ENCODE results near the gene ANKRD33. TPM values are rescaled to one million over a fixed set of nuclear protein-coding genes. Genes with fewer than 3 reads are reported as not detected.

ANKRD33 gene
- total RNA-seq, 2 donors from 2014 or later: 0.46 TPM; not detected in 1

DNA sequence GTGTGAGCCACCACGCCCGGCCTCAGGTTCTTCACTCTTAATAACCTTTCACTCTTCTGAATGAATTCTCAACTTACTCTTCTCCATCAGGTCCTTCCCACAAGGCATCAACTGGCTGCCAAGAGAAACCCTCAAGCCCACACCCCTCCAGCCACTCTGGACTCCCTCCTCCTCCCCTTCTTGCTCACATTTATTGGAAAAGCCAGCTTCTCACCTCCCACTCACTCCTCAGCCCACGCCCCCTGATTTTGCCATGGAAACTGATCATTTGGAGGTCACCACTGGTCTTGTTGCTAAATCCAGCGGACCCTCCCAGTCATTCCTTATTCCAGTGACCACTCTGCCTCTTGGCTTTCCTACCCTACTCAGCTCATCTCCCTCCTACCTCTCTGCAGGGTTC, 46.2 kb downstream of the ANKRD33 start:
- no peaks in the 10 kb centered on the region for H3K9me3 Mint-ChIP-seq
- no peaks in the 10 kb centered on the region for H3K36me3 Mint-ChIP-seq (ENCODE audit: low read depth)
- Histone ChIP-seq H3K4me3 (ENCODE audit: low read length) (no peak overlapping the region), H3K27me3 (ENCODE audit: control insufficient read depth, insufficient read depth, low read length, poor library complexity, severe bottlenecking) (no peaks in the 10 kb centered on the region), H3K9me3 (ENCODE audit: control insufficient read depth, low read length) (no peaks in the 10 kb centered on the region), H3K9ac (ENCODE audit: extremely low read depth, low read length, poor library complexity, severe bottlenecking) (no peak overlapping the region), H3K27ac (ENCODE audit: low read depth, low read length) (no peak overlapping the region), H3K4me1 (ENCODE audit: control insufficient read depth, insufficient read depth, low read length) (no peaks in the 10 kb centered on the region), H3K36me3 (ENCODE audit: control insufficient read depth, insufficient read depth, low read length) (no peaks in the 10 kb centered on the region)
- H3K27me3 Mint-ChIP-seq (ENCODE audit: insufficient read depth): peaks cover 12% of the 10 kb centered on the region
- DNase-seq: peak; percentile 36
- TF ChIP-seq CTCF (conservative IDR thresholded peaks at IDR 0.05): no peak
- no peak overlapping the region for H3K4me3 Mint-ChIP-seq
- peaks cover 2% of the 10 kb centered on the region for H3K4me1 Mint-ChIP-seq
- 92 to 93% methylated on average over 4 of the region's 4 CpGs for WGBS, 2 experiments (ENCODE audit: insufficient coverage in 1 of 2, insufficient read length in 1 of 2)
- H3K27ac Mint-ChIP-seq: no peak overlapping the region

- no peak overlapping the region for H3K9ac ChIP-seq (ENCODE audit: extremely low read depth, low read length, poor library complexity, severe bottlenecking)
- Mint-ChIP-seq H3K36me3 (ENCODE audit: low read depth) (no peaks in the 10 kb centered on the region), H3K27me3 (ENCODE audit: insufficient read depth) (peaks cover 11% of the 10 kb centered on the region), H3K4me3 (no peak overlapping the region), H3K9me3 (no peaks in the 10 kb centered on the region), H3K27ac (no peak overlapping the region), H3K4me1 (no peaks in the 10 kb centered on the region)
- H3K27me3 ChIP-seq (ENCODE audit: control insufficient read depth, insufficient read depth, low read length, poor library complexity, severe bottlenecking): no peaks in the 10 kb centered on the region
- no peak overlapping the region for H3K4me3 ChIP-seq (ENCODE audit: low read length)
- no peaks in the 10 kb centered on the region for H3K4me1 ChIP-seq (ENCODE audit: control insufficient read depth, insufficient read depth, low read length)
- no peaks in the 10 kb centered on the region for H3K36me3 ChIP-seq (ENCODE audit: control insufficient read depth, insufficient read depth, low read length)
- no peak overlapping the region for H3K27ac ChIP-seq (ENCODE audit: low read depth, low read length)
- H3K9me3 ChIP-seq (ENCODE audit: control insufficient read depth, low read length): no peaks in the 10 kb centered on the region
- WGBS, 2 experiments (ENCODE audit: insufficient coverage in 1 of 2, insufficient read length in 1 of 2): 82 to 86% methylated on average over 1 to 2 of the region's 2 CpGs
- no peak for TF ChIP-seq CTCF (conservative IDR thresholded peaks at IDR 0.05)
- peak; percentile 30 for DNase-seq
Measured at GRCh38 chr12:51937926-51938325, 50.0 kb downstream of the ANKRD33 start.

DNA sequence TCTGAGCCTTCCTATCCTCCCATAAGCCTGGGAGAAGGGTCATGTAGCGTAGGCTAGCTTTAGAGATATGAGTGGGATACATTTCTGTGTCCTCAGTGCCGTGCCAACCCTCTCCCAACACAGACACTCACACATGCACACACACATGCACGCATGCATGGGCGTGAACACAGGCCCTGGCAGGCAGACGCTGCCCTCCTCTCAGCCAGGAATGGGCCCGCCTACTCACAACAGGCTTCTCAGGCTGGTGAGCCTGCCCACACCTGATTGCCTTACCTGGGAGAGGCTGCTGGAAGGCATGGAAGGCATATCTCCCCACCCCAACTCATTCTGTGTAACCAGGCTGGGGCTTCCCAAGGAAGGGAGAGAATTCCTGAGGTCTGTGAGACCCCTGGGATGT, 50.8 kb downstream of the ANKRD33 start:
- Mint-ChIP-seq H3K27ac (no peak overlapping the region), H3K9me3 (no peaks in the 10 kb centered on the region), H3K4me1 (no peaks in the 10 kb centered on the region), H3K4me3 (no peak overlapping the region), H3K27me3 (ENCODE audit: insufficient read depth) (peaks cover 16% of the 10 kb centered on the region), H3K36me3 (ENCODE audit: low read depth) (no peaks in the 10 kb centered on the region)
- no peak for TF ChIP-seq CTCF (conservative IDR thresholded peaks at IDR 0.05)
- no peaks in the 10 kb centered on the region for H3K9me3 ChIP-seq (ENCODE audit: control insufficient read depth, low read length)
- H3K4me3 ChIP-seq (ENCODE audit: low read length): no peak overlapping the region
- no peak overlapping the region for H3K9ac ChIP-seq (ENCODE audit: extremely low read depth, low read length, poor library complexity, severe bottlenecking)
- no peak overlapping the region for H3K27ac ChIP-seq (ENCODE audit: low read depth, low read length)
- no peaks in the 10 kb centered on the region for H3K4me1 ChIP-seq (ENCODE audit: control insufficient read depth, insufficient read depth, low read length)
- no peaks in the 10 kb centered on the region for H3K36me3 ChIP-seq (ENCODE audit: control insufficient read depth, insufficient read depth, low read length)
- DNase-seq: peak; percentile 50
- H3K27me3 ChIP-seq (ENCODE audit: control insufficient read depth, insufficient read depth, low read length, poor library complexity, severe bottlenecking): peaks cover 5% of the 10 kb centered on the region
- 88 to 94% methylated on average over 4 to 5 of the region's 6 CpGs for WGBS, 2 experiments (ENCODE audit: insufficient coverage in 1 of 2, insufficient read length in 1 of 2)
